Right kidney (tissue), 1 donor: ENCODE measurements around the gene ACER3.
"Not testable (repeated sequence)": the region's sequence is repeated elsewhere in the genome, so short reads cannot be mapped to it uniquely, and the experiment has no call there.

Source experiments
- DNase-seq: peaks from one replicate; pipeline ENCODE4 v3.0.0-alpha.2; 2016

ACER3 gene

DNA sequence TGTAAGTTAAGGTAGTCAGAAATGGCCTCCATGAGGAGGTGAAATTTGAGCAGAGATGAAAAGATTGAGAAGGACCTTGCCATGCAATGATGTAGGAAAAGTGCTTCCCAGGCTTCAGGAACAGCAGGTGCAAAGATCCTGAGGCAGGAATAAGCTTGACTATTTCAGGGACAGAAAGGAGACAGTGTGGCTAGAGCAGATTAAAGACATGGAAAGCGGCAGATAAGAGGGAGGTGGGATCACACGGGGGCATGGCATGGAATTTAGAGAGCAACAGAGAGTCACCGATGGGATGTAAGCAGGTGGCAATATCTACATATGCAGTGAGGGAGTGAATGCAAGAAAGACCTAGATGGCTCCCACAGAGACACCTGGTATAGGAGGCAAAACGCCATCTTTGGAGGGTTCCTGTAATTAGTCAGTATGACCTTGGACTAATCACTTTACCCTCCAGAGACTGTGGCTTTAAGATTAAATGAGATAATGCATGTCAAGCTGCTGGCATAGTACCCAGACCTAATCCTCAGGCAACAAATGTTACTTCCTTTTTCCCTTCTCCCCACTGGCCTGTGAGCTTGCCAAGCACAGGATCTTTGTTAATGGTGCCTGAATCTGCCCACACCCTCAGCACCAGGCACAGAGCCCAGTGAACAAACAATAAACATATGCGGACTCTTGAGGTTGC lies 24.6 kb upstream of the ACER3 start:
- no peak for DNase-seq

DNA sequence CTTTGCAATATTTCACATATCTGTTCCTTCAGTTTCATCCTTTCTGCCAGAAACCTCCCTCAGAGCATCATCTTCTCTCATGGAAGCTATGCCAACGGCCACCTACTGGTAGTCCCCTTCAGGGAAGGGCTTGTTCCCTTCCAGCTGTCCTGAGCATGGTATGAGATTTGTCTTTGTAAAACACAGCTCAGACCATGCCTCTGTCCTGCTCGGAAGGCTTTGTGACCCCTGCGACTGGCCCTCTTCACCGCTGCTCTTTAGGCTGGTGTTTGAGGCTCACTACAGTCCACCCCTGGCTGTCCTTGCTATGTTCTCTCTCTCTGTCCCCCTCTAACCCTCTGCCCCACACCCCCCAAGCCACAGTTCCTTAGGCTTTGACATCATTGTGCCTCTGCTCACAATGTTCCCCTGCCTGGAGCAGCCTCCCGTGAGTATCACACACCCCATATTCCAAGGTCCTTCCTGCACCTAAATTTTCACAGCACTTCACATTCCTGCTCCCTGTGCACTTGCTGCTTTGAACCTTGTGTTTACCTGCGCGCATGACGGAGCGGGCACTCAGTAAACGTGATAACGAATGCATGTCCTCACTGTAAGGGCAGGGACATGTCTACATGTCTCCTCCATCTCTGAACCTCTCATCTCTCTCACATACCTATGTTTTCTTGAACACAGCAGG lies 24.0 kb upstream of the ACER3 start:
- no peak for DNase-seq

DNA sequence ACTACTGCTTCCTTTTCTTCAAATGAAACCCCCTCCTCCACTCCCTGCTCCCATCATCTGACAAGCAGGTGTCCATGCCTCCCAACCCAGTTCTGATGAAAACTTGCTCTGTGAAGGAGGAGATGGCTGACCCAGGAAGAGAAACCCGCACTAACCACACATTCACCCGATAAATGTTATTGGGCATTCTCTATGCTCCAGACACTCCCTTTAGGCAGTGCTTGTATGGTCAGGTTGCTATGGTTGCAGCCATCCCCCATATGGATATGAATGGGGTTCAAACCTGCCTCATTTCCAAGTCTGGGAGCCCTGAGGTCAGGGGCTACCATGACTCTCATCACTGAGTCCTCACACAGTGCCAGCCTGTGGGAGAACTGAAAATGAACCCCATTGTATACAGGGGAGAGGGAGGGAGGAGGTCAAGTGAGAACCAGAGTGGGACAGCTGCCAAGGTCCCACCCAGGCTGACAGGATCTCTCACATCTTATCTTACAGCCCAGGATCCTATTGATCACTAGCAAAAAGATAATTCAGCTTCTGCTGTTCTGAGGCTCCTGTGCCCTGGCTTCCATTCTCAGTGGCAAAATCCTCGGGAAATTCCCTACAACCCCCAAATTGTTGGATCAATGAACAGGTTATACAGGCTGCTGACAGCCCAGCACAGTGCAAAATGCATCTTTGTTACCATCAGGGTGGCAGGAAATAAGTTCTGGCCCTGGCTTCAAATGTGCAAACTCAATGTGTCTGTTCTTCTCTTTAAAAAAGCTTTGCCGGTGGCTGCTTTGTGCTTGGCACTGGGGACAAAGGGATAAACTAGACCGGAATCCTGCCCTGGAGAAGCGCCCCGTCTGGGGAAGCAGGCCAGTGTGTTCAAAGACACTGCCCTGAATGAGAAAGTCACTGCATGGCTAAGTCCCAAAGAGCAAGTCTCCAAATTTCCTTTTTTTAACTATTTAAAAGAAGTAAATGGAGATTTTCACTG lies 22.7 kb upstream of the ACER3 start:
- no peak for DNase-seq

DNA sequence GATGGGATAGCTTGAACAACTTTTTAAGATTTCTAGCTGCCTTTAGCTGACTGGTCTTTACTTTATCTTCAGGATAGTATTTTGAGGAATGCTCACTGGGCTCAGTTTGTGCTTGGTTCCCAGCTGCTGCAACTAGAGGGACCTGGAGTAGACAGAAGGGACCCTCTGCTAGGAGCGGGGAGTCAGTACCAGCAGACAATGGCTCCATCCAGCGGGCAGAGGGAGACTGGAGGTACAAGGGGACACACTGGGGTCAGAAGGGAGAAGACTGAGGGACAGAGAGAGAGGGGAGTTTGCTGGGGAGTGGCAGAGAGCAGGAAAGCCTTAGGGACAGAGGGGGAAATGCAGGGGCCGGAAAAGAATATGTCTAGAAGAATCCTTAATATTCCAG lies 22.0 kb upstream of the ACER3 start:
- no peak for DNase-seq

DNA sequence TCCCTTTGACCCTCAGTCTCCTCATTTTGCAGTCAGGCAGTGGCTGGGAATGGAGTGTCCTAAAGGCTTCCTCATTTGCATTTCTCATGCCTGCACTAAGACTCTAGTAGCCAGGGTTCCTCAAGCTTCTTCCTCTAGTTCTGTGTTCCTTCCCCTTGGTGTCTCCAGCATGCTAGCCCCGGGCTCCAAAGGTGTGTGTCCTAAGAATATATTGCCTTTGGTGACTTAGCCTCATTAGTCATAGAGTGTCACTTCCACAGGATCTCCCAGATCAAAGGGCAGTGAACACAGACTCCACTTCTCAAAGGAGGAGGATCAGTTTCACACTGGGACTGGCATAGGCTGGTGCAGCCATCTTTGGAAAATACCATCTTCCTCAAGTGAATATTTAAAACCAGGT lies 21.4 kb upstream of the ACER3 start:
- DNase-seq, result no peak

DNA sequence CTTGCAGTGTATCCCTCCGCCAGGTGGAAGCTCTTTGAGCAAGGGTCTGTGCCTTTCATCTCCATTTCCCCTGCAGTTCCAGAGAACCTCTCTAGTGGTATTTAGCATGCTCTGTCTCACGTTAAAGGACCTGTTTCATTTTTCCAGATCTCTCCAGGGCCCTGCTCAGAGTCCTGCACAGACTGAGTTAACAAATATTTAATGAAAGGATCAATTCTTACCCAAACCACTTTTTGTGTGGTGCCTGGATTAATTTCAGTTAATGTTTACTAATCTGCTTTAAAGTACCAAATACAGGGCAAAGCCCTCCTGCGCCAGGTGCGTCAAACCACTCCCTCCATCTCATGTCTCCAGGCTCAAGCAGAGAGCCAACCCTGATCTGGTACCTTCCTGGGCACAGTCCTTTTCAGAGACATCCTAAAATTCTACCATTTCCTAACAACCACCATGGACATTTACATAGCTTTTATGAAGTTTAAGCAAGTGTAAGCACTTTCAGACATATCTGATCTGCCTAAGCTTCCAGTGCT lies 18.7 kb upstream of the ACER3 start:
- no peak for DNase-seq

DNA sequence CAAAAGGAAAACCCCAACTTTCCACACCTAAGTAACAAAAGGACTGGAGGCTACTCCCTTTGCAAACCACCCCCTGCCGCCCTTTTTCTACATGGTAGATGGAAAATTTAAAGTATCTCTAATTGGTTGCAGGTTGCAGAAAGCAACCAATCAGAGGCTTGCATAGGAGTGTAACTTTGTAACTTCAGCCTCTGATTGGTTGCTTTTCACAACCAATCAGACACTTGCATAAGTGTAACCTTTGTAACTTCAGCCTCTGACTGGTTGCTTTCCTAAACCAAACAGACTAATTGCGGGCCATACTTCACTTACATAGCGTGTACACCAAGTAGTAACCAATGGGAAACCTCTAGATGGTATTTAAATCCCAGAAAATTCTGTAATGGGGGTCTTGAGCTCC lies 16.8 kb upstream of the ACER3 start:
- no peak for DNase-seq

DNA sequence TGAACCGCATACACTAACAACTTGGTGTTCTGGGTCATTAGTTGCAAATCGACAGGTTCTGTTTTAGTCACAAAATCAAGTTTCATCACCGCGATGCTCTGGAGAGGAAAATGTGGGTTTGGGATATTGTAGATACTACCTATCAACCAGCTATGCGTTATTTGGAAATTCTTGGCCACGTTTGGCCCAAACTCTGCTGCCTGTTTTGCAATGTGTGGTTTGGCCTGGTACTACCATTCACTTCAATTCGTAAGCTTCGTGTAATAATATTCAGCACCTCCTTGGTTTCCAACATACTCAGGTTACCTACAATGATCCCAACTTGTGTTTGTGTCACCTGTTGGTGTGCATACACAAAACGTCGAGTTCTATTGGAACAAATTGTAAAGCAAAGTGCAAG lies 16.2 kb upstream of the ACER3 start:
- no peak for DNase-seq

DNA sequence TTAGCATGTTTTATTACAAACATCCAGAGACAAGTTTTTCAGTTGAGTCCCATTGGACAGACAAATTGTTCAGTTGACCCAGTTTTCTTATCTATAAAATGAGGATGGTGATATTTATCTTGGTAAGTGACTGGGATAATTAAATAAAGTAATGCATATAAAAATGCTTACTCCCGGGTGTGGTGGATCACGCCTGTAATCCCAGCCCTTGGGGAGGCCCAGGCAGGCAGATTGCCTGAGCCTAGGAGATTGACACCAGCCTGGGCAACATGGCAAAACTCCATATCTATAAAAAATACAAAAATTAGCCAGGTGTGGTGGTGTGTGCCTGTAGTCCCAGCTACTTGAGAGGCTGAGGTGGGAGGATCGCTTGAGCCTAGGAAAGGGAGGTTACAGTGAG lies 15.6 kb upstream of the ACER3 start:
- DNase-seq, result no peak

DNA sequence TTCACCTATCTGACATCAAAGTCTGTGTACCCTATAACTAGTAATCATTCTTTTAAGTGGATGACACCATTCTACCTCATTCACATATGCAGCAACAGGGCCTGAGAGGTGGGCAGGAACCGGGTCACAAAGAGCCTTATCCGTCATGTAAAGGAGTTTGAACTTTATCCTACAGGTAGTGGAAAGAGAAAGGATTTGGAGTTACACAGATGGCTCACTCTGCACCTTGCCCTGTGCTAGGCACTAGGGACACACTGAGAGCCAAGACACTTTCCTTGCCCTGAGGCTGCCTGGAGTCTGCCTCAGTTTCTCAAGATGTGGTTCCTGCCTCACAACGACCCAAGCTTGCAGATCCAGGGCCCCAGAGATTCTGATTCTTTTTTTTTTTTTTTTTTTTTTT lies 14.3 kb upstream of the ACER3 start:
- no peak for DNase-seq

DNA sequence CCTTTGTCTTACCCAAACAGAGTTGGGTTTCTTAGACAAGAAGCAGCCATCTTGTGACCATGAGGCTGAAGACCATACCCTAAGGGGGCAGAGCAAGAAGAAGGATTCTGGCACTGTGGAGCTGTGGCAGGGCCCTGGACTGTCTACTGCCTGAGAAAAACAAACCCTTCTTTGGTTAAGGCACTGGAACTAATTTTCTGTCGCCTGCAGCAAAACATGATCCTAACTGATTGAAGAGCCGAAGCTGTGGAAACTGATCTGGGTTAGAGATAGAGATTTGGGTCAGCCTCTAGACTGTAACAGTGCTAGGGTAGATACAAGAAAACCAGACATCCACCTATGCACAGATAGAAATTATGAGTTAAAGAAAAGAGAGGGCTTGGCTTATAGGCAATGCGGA lies 11.3 kb upstream of the ACER3 start:
- DNase-seq, result no peak

DNA sequence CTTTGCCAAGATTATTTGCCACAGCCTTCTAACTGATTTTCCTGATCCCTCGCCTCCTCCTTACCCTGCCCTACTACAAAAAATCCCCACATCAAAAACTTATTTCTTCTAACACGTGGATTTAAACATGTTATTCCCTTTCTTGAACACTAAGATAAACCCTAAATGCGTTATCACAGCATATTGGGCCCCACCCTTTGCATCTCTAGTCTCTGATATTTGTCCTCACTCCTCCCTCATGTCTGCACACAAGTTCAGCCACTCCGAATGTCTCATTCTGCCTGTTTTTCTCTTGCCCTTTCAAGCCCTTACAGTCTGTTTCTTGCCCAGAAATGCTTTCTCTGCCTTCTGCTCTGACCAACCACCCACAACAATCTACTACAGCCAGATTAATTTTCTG lies 10.6 kb upstream of the ACER3 start:
- no peak for DNase-seq

DNA sequence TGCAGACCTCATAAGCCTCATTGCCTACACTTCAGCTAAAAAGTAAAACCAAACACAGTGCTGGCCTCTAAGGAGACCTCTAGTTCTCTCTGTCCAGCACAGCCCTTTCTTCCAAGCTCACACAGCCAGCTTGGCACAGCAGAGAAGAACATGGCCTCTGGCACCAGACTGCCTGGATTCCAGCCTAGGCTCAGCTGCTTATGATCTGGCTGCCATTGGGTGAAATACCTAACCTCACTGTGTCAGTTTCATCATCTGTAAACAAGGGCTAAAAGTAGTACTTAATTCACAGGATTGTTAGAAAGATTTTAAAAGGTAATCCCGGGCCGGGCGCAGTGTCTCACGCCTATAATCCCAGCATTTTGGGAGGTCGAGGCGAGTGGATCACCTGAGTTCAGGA lies 9.9 kb upstream of the ACER3 start:
- no peak for DNase-seq

DNA sequence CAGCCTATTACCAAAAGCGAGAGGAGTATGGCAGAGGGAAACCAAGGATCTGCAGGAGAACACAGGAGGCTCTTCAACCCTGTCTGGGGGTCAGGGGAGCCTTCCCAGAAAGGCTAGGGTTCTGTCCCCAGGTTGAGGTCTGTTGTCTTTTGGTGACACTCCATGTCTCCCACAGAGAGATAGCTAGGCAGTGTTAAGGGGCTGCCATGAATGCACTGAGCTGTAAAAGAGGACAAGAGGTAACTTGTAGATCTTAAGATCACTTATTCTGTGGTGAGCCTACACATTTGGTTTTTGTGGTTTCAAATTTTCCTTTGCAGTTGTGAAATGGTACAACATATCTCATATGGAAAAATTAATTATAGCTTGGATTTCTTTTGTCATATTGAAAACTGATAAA lies 6.0 kb upstream of the ACER3 start:
- no peak for DNase-seq

DNA sequence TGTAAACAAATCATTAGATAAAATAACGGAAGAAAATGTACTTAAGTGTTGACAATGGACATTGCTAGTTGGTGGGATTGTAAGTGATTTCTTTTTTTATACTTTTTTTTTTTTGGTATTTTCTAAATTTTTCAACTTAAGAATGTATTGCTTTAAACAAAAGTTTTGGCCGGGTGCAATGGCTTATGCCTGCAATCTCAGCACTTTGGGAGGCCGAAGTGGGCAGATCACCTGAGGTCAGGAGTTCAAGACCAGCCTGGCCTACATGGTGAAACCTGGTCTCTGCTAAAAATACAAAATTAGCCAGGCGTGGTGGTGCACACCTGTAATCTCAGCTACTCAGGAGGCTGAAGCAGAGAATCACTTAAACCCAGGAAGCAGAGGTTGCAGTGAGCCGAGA lies 5.0 kb upstream of the ACER3 start:
- DNase-seq, result not testable (repeated sequence)

DNA sequence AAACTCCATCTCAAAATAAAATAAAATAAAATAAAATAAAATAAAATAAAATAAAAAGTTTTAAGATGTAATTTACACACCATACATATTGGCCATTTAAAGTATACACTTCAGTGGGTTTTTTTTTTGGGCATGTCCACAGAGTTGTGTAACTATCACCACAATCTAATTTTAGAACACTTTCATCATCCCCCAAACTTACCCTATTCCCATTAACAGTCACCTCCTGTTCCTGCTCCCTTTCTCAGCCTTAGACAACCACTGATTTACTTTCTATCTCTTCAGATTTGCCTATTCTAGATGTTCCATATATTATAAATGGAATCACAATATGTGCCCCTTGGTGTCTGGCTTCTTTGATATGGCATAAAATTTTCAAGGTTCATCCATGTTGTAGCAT lies 4.6 kb upstream of the ACER3 start:
- DNase-seq, result no peak

DNA sequence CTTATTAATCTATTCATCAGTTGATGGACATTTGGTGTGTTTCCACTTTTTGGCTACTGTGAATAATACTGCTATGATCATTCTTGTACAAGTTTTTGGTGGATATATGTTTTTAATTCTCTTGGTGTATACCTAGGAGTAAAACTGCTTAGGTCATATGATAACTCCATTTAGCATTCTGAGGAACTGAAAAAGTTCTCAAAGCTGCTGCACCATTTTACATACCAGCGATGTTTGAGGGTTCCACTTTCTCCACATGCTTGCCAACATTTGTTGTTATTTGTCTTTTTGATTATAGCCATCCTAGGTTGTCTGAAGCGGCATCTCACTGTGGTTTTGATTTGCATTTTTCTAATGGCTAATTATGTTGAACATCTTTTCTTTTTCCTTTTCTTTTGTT lies 4.1 kb upstream of the ACER3 start:
- DNase-seq, result no peak

DNA sequence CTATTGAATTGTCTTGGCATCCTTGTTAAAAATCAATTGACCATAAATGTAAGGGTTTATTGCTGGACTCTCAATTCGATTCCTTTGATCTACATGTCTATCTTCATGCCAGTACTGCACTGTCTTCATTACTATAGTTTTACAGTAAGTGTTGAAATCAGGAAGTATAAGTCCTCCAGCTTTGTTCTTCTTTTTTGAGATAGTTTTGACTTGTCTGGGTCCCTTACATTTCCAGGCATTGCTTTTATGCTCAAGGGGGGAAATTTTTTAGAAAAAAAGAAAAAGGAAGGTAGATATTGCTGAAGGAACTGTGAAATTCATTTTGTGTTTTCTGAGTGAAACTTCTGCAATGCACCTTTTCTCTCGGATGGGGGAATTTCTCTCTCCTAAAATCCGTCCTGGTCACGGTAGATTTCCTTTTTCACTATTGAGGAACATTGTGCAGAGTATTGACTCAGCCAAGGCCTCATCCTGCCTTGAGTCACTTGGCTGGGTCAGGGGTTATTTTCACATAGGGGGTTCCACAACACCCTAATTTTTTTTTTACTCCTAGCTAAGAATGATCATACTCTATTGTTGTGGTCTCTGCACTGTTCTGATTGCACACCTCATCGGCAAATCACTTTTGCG lies 2.8 kb upstream of the ACER3 start:
- no peak for DNase-seq

DNA sequence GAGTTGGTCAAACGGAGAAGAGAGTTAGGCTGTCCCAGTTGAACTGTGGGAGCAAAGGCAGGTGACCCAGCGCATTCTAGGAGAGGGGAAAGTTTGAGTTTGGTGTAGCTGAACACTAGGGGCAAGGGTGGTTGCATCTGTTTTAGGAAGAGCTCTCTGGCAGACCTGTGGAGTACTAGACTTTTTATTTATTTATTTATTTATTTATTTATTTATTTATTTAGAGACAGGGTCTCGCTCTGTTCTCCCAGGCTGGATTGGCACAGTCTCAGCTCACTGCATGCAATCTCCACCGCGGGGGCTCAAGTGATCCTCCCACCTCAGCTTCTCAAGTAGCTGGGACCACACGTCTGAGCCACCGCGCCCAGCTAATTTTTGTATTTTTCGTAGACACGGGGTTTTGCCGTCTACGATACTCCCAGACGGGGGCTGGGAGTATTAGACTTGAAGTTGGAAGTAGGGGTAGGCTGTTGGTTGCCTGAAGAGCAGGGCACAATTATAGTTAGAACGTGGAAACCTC lies 950 bp upstream of the ACER3 start:
- DNase-seq, result no peak

DNA sequence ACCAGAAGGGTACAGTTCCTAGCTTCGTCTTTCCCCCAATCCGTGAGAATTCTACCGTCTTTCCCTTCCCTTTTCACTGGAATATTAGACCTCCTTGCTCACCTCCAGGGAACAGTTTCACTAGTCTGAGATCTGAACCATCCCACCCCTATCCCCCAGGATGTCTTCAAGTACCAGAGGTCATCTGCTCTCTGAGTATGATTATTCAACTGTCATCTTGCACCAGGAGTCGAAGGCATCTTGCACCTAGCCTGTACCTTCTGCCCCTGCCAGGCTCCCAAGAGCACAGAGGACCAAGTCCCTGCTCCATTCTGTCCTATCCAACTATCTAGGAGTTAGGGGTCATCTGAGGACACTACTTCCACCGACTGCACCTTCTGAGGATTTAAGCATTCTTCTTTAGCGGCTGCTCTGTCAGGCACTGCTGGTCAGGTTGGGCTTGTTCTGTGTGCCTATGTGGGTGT lies 804 bp downstream of the ACER3 start:
- DNase-seq, result no peak

DNA sequence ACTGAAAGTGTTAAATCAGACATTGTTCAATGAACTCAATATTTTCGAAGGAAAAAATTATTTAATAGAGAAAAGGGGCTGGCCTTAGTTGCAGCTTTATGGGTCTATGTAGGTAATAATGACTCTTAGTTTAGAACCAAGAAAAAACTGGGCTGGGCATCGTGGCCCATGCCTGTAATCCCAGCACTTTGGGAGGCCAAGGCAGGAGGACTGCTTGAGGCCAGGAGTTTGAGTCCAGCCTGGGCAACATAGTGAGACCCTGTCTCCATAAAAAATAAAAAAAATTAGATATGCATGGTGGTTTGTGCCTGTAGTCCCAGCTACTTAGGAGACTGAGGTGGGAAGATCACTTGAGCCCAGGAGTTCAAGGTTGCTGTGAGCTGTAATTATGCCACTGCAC lies 2.1 kb downstream of the ACER3 start:
- not testable (repeated sequence) for DNase-seq

DNA sequence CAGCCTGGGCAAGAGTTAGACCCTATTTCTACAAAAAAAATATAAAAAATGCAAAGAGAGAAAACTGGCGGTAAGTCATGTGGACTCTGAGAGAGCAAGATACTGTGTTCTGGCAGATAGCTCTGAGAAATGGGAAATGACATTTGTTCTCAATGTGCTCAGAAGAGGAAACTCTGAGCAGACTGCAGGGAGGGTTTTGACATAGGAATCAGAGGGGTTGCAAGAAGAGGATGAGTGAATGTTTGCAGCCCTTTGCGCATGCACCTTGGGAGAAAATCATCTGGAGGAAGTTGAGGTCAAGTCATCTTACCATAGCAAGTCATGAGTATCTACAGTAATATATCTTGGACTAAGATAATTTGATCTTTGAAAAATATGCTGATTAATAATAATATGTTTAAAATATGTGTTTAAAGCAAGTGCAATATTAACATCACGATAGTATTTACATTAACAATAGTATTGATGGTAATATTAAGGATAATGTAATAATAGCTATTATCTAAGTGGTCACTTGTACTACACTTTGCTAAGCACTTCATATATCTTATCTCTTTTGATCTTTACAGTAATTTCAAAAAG lies 2.6 kb downstream of the ACER3 start:
- DNase-seq, result no peak
